Lower lobe of right lung (tissue), 2 donors: ENCODE results near the gene CUEDC1. TPM values are rescaled to one million over a fixed set of nuclear protein-coding genes. Genes with fewer than 3 reads are reported as not detected.
"Not testable (repeated sequence)": the region's sequence is repeated elsewhere in the genome, so short reads cannot be mapped to it uniquely, and the experiment has no call there.

Source experiments
- ATAC-seq, 2 donors: fragments of 200-7000 bp; cut with Tn5 transposase; one replicate each; pipeline ENCODE4 v1.9.1; 2020 to 2022; ENCODE audit warnings: mild to moderate bottlenecking in 2 of 2, moderate library complexity in 2 of 2
- DNase-seq: peaks from one replicate; pipeline ENCODE4 v3.0.0-alpha.2; 2020
- H3K27ac ChIP-seq: fragments of 200-600 bp; one replicate; pipeline ENCODE4 v1.8.0; 2022
- H3K27me3 ChIP-seq: fragments of 200-600 bp; one replicate; pipeline ENCODE4 v1.8.0; 2022; ENCODE audit warnings: low read depth
- H3K36me3 ChIP-seq: fragments of 200-600 bp; one replicate; pipeline ENCODE4 v1.8.0; 2022; ENCODE audit warnings: mild to moderate bottlenecking
- H3K4me1 ChIP-seq: fragments of 200-600 bp; one replicate; pipeline ENCODE4 v1.8.0; 2022
- H3K4me3 ChIP-seq: fragments of 200-600 bp; one replicate; pipeline ENCODE4 v1.8.0; 2022; ENCODE audit warnings: mild to moderate bottlenecking
- H3K9me3 ChIP-seq: fragments of 200-600 bp; one replicate; pipeline ENCODE4 v1.8.0; 2022
- intact Hi-C: fragments of 100-400 bp; cut with DNase I; formaldehyde crosslinking; loops from one replicate; pipeline ENCODE4 v1.11.0; 2022
- total RNA-seq: library from RNA; stranded (reverse); fragmentation: NEBNext Ultra II Directional; extraction: Animal tissue kit (Norgen Biotek cat#: 25700); gene quantifications from one replicate; pipeline ENCODE4 v1.2.1, GENCODE V29; 2021
- TF ChIP-seq, protein P1 (sequence below): fragments of 200-600 bp; IDR thresholded peaks from one replicate; pipeline ENCODE4 v1.8.0; 2022; ENCODE audit warnings: antibody characterized with exemption, mild to moderate bottlenecking
- donor health status: DM: no; HTN: yes; CAD: no; lungs with severe emphysema.

CUEDC1 gene
- total RNA-seq, 1 donor from 2014 or later, result 42.8 TPM

DNA sequence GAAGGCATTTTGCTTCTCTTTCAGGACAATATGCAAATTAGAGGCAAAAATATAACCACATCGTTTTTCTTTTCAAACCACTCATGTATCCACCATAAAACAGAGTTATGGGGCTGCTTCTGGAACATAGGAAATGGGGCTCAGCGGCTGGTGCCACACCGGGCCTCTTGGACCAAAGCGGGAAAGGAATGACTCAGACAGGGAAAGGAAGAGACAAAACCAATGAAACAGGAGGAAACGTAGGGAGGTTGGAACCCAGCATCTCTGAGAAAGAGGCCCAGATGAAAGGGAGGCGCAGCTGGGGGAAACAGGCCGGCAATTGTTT lies 28.5 kb downstream of the CUEDC1 start:
- no peak overlapping the region for H3K27ac ChIP-seq
- H3K4me3 ChIP-seq, result no peak overlapping the region
- H3K36me3 ChIP-seq, result no peaks in the 10 kb centered on the region
- TF ChIP-seq, protein P1, sequence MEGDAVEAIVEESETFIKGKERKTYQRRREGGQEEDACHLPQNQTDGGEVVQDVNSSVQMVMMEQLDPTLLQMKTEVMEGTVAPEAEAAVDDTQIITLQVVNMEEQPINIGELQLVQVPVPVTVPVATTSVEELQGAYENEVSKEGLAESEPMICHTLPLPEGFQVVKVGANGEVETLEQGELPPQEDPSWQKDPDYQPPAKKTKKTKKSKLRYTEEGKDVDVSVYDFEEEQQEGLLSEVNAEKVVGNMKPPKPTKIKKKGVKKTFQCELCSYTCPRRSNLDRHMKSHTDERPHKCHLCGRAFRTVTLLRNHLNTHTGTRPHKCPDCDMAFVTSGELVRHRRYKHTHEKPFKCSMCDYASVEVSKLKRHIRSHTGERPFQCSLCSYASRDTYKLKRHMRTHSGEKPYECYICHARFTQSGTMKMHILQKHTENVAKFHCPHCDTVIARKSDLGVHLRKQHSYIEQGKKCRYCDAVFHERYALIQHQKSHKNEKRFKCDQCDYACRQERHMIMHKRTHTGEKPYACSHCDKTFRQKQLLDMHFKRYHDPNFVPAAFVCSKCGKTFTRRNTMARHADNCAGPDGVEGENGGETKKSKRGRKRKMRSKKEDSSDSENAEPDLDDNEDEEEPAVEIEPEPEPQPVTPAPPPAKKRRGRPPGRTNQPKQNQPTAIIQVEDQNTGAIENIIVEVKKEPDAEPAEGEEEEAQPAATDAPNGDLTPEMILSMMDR, result no peak
- peaks cover 60% of the 10 kb centered on the region for H3K4me1 ChIP-seq
- ATAC-seq (no peak), DNase-seq (no peak)
- intact Hi-C loops, result no loop called here
- H3K9me3 ChIP-seq, result no peaks in the 10 kb centered on the region
- no peaks in the 10 kb centered on the region for H3K27me3 ChIP-seq

DNA sequence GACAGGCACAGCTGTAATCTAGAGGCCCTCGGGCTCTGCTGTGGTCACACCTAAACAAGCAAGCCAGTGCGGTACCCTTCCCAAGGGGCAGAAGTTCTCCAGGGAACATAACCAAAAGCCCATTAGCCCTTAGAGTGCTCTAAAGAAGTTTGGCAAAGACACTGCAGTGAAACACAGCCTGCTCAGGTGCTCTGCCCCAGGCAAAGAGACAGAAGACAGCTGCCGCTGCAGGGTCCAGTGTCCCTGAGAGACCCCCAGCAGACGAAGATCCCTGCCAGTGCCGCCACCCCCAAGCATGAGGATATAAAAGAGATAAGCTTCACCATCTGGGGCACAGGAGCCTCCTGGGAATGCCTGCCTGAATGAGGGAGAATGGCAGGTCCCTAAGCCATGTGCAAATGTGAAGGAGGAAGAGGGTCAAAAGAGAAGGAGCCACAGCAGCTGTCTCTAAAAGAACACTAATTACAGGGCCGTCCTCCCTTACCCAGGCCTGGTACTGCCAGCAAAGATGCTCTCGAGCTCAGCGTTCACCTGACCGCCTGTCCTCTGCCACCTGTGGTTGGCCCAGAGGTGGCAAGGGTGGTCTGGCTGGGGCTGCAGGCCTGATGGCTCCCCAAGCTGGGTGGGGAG lies 29.7 kb downstream of the CUEDC1 start:
- TF ChIP-seq, protein P1, result no peak
- Histone ChIP-seq H3K27me3 (no peaks in the 10 kb centered on the region), H3K4me1 (peaks cover 59% of the 10 kb centered on the region), H3K36me3 (no peaks in the 10 kb centered on the region), H3K4me3 (no peak overlapping the region), H3K27ac (no peak overlapping the region), H3K9me3 (no peaks in the 10 kb centered on the region)
- peak in 1 of 2 donors; percentile 15 for ATAC-seq
- intact Hi-C loops, result no loop called here
- DNase-seq, result no peak

DNA sequence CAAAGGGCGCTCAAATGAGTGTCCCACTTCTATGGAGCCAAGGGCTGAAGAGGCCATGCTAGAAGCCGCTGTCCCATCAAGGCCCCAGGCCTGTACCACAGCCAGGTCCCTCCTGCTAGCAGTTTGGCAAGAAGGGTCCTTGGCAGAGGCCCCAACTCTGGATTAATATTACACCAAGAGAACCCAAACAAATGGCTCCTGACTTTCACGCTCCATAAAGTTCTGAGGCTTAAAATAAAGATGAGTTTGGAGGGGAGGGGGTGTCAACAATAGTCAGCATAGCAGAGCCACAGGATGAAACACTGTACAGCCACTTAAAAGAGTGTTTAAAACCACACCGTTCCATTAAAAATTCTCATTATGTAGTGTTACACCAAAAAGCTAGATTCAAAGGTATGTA lies 30.5 kb downstream of the CUEDC1 start:
- no peak for DNase-seq
- no peak overlapping the region for H3K4me3 ChIP-seq
- peak in 1 of 2 donors; percentile 36 for ATAC-seq
- peaks cover 55% of the 10 kb centered on the region for H3K4me1 ChIP-seq
- no peaks in the 10 kb centered on the region for H3K27me3 ChIP-seq
- TF ChIP-seq, protein P1, result no peak
- H3K9me3 ChIP-seq, result no peaks in the 10 kb centered on the region
- no peaks in the 10 kb centered on the region for H3K36me3 ChIP-seq
- intact Hi-C loops, result no loop called here
- H3K27ac ChIP-seq, result no peak overlapping the region

DNA sequence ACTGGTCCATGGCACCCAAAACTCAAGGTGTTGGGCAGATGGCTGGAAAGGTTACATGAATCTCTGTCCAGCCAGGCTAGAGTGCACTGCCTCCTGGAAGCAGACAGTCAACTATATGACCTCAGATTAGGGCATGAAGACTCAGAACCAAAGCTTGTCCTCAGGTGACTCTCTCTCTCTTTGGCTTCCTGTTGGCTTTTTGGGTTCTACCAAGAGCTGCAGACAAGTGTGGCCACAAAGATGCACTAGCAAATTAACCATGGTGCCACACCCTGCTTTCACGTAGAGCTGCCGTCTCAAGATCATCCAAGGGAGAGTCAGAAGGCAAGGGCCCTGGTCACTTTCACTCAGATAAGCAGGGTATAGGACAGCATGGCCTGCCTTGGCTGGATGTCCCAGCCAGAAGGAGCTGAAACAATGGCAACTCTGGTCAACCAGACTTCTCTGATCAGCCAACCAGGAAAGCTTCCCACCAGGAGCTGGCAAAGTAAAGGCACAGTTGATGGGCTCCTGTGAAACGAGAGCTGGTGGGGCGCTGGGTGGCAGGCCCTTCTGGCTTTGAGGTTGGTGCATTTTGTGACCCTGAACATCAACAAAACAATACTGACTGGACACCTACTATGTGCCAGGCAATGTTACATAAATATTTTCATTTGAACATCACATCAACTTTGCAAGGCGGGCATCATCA lies 31.9 kb downstream of the CUEDC1 start:
- TF ChIP-seq, protein P1, result no peak
- peaks cover 45% of the 10 kb centered on the region for H3K4me1 ChIP-seq
- H3K27ac ChIP-seq, result no peak overlapping the region
- DNase-seq (no peak), ATAC-seq (no peak)
- H3K27me3 ChIP-seq, result no peaks in the 10 kb centered on the region
- H3K4me3 ChIP-seq, result no peak overlapping the region
- H3K9me3 ChIP-seq, result no peaks in the 10 kb centered on the region
- intact Hi-C loops, result no loop called here
- H3K36me3 ChIP-seq, result no peaks in the 10 kb centered on the region

DNA sequence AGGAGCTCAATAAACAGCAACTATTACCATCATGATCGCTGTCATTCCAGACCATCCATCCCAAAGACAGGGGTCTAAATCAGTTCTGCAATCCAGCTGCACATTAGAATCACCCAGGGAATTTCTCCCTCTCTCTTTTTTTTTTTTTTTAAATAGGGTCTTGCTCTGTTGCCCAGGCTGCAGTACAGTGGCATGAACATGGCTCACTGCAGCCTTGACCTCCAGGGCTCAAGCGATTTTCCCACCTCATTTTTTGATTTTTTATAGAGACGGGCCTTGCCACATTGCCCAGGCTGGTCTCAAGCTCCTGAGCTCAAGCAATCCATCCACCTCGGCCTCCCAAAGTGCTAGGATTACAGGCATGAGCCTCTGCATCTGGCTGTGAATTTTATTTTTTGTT lies 32.5 kb downstream of the CUEDC1 start:
- not testable (repeated sequence) for ATAC-seq
- H3K4me1 ChIP-seq, result peaks cover 48% of the 10 kb centered on the region

DNA sequence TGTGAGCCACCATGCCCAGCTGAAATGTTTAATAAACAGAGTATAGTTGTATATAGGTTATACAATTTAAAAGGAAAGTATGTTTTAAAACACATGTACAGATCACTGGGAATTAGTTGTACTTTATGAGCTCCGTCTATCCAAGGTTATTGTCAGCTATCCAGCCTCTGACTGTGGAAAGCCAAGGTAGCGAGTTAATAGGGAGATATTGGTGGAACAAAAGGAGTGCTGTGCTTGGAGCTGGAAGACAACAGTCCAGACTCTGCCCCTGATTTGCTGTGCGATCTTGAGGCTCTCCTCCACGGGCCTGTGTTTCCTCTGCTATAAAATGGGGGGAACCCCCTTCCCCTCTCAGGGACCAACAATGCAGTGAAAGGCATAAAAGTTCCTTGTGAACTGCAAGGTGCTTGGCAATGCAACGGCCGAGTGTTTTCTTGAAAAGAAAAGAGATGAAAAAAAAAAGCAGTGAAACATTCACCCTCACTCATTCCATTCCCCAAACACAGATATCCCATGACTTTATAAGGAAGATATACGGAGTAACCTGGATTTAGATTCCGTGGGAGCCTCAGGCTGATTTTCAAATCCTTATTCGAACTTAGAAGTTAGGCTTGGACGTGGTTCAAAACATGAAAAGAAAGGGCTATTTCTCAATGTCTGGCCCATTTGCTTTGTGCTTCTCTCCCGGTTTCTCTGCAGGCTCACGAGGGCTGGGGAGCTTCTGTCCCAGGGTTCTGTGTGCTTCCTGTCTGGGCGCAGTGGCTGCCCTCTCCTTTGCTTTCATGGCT lies 34.1 kb downstream of the CUEDC1 start:
- H3K4me3 ChIP-seq, result no peak overlapping the region
- DNase-seq (no peak), ATAC-seq (no peak)
- H3K27me3 ChIP-seq, result no peaks in the 10 kb centered on the region
- peak overlapping the region; percentile 73 for H3K27ac ChIP-seq
- intact Hi-C loops, result no loop called here
- H3K36me3 ChIP-seq, result no peaks in the 10 kb centered on the region
- no peaks in the 10 kb centered on the region for H3K9me3 ChIP-seq
- TF ChIP-seq, protein P1, result no peak
- peaks cover 50% of the 10 kb centered on the region for H3K4me1 ChIP-seq

More for the DNA sequence above, 32.5 kb downstream of the CUEDC1 start:
- DNase-seq, H3K4me3 ChIP-seq, H3K27me3 ChIP-seq, H3K9me3 ChIP-seq, intact Hi-C loops, H3K36me3 ChIP-seq: not testable (repeated sequence)
- peak overlapping the region; percentile 73 for H3K27ac ChIP-seq
